ENCODE data around the gene RHOT2. TPM values are rescaled to one million over a fixed set of nuclear protein-coding genes. Genes with fewer than 3 reads are reported as not detected.
A peak's percentile ranks its signal among the peaks of the same experiment; 100 is the strongest.

RHOT2 gene
- 100 to 1,000 TPM; 140 to 141 TPM for total RNA-seq

DNA sequence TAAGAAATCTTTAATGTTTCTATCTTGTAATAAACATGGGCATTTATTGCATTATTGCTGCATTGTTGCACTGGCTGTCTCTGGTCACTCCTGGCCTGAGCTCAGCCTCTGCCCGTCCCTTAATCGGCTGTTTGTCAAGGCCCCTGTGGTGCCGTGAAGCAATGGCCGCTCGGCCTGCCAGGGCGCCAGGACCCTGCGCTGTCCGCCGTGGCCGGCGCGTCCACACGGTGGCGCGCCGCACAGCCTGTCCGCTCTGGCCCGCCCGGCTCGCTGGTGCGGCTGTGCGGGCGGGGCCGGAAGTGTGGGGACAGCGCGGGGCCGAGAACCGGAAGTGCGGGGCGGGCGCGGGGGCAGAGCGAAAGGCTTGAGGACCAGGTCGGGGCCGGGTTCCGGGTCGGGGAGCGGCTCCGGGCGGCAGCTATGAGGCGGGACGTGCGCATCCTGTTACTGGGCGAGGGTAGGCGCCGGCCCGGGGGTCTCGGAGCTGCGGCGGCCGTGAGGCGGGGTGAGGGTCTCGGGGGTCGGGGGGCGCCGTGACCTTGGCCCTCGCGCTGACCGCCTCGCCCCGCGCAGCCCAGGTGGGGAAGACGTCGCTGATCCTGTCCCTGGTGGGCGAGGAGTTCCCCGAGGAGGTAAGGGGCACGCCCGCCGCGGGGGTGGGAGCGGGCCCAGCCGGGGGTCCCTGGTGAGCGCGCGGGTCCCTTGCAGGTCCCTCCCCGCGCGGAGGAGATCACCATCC, at the start of gene RHOT2:
Gene RHOT2 (plus strand): TSS at position 353 of the 739 bp plus-strand sequence. CDS start 68 bp downstream, at position 421.
- Mint-ChIP-seq H3K9me3 (no peaks in the 10 kb centered on the region), H3K4me3 (peak within 1 kb of the TSS; percentile 77), H3K4me1 (peaks cover 12% of the 10 kb centered on the region), H3K36me3 (ENCODE audit: low read depth) (peaks cover 17% of the 10 kb centered on the region), H3K27me3 (no peaks in the 10 kb centered on the region), H3K27ac (peak within 1 kb of the TSS; percentile 78)
- ChIA-PET CTCF (interaction anchor here (0.7 to 1.8 kb wide), 9 partner anchors 8 to 141 kb away, joined by 3 to 8 read pairs (median 4); partner anchors contain the start of genes CAPN15, RHBDL1, STUB1 and WDR90), POLR2A (interaction anchor here (0.8 to 5.2 kb wide), 10 partner anchors 8 to 89 kb away, joined by 3 to 25 read pairs (median 5); partner anchors contain the start of genes STUB1, WDR24 and WDR90)
- peak; percentile 94 for DNase-seq

DNA sequence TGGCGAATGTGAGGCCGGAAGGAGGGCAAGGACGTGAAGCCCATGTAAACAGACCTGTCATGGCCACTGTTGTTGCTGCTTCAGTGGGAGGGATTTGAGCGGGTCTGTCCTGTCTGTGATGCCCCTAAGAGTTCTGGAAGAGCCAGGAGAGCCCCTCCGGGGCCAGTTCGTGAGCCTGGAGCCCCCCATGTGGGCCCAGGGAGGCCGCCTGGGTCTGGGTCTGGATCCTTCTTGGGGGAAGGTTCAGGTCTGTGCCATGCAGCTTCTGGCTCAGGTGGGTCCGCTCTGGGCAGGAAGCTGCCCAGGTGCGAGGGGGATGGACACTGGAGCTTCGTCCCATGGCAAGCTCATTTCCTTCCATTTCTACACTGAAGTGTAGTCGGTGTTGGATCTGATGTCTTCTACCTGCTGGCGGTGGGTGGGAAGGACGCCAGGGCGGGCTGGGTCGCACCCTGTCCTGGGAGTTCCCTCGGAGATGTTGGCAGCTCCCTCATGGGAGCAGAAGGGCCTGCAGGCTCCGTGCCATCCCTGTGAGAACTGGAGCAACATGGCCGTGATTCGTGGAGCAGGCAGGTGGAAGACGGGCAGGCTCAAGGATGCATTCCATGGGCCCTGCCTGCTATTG, 48.3 kb upstream of the RHOT2 start:
- Mint-ChIP-seq H3K27ac (no peak overlapping the region), H3K4me3 (no peak overlapping the region), H3K9me3 (no peaks in the 10 kb centered on the region), H3K4me1 (no peaks in the 10 kb centered on the region), H3K36me3 (ENCODE audit: low read depth) (no peaks in the 10 kb centered on the region), H3K27me3 (no peaks in the 10 kb centered on the region)
- no peak for DNase-seq
- POLR2A ChIA-PET, result no interaction called here
- CTCF ChIA-PET, result interaction anchor here (1.0 kb wide), 1 partner anchor 21 kb away, joined by 3 read pairs; no protein-coding TSS in a partner anchor

DNA sequence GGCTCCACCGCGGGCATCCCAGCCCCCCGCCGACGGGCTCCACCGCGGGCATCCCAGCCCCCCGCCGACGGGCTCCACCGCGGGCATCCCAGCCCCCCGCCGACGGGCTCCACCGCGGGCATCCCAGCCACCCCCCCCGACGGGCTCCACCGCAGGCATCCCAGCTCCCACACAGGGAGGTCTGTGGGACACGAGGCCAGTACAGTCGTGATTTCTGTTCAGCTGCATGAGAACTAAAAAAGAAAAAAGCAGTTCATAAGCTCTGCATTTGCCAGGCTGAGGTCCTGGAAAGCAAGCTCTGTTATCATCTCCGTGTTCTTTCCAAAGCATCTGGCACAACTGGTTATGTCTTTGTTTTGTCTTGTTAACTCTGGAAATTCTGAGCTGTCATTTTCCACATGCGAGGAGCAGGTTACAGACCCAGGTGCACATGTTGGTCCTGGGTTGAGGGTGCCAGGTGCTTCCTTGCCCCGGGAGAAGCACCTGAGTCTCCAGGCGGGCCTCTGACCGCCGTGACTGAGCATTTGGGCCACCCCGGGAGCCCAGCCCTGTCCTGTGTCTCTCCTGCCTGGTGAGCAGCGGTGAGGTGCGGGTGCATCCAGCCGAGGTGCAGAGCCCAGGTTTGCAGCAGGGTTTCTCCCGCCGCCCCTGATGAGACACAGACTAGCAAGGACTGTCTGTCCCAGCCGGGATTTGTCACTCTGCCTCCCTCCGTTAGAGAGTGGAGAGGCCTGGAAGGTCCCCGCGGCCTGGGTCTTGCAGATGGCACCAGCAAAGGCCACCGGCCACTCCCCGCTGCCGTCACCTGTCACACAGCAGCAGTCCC, 47.0 kb upstream of the RHOT2 start:
- POLR2A ChIA-PET, result no interaction called here
- Mint-ChIP-seq H3K36me3 (ENCODE audit: low read depth) (no peaks in the 10 kb centered on the region), H3K27me3 (no peaks in the 10 kb centered on the region), H3K4me3 (no peak overlapping the region), H3K9me3 (no peaks in the 10 kb centered on the region), H3K4me1 (no peaks in the 10 kb centered on the region), H3K27ac (no peak overlapping the region)
- DNase-seq, result no peak
- CTCF ChIA-PET, result no interaction called here

DNA sequence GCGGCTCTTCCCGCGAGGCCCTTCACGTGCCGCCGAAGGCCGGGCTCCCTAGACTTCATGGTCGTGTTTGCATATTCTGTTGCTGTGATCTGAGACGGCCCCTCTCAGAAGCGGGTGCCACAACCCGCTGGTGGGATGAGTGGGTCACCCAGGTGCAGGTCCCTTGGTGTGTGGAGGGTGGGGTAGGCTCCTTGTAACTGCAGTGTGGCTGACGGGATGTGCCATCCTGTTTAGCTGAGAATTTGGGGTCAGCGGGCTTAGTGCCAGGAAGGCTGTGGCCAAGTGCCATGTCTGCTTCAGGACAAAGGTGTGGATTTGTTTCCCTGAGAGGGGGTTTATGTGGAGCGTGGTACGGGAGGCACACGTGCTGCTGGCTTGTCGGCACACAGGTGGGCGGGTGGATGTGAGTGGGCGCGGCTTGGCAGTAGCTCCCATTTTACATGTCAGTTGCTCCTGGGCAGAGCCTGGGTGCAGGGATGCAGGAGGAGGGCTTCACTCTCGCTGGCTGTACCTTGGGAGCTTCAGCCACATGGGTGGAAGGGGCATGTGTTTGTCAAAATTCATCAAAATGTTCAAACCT, 46.3 kb upstream of the RHOT2 start:
- H3K27ac Mint-ChIP-seq, result no peak overlapping the region
- no peaks in the 10 kb centered on the region for H3K36me3 Mint-ChIP-seq (ENCODE audit: low read depth)
- no peak for DNase-seq
- H3K4me3 Mint-ChIP-seq, result no peak overlapping the region
- H3K9me3 Mint-ChIP-seq, result no peaks in the 10 kb centered on the region
- H3K27me3 Mint-ChIP-seq, result no peaks in the 10 kb centered on the region
- CTCF ChIA-PET, result no interaction called here
- POLR2A ChIA-PET, result no interaction called here
- H3K4me1 Mint-ChIP-seq, result no peaks in the 10 kb centered on the region

DNA sequence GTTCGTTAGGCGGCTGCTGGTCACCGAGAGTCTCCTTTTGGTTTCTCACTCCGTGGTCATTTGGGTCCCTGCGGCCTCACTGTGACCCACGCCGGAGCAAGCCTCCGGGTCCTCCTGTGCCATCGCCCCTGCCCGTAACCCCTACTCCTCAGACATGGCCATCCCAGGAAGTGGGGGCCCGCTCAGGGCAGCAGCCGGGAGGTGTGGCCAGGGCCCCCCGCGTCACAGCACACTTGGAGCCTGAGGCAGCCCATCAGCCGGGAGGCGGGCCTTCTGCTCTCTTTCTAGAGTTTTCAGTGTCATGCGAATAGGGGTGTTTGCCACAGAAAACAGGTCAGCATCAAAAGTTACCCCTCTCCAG, 45.0 kb upstream of the RHOT2 start:
- Mint-ChIP-seq H3K4me1 (no peaks in the 10 kb centered on the region), H3K27me3 (no peaks in the 10 kb centered on the region), H3K36me3 (ENCODE audit: low read depth) (no peaks in the 10 kb centered on the region), H3K9me3 (no peaks in the 10 kb centered on the region), H3K4me3 (no peak overlapping the region), H3K27ac (no peak overlapping the region)
- CTCF ChIA-PET, result no interaction called here
- DNase-seq, result no peak
- POLR2A ChIA-PET, result no interaction called here

DNA sequence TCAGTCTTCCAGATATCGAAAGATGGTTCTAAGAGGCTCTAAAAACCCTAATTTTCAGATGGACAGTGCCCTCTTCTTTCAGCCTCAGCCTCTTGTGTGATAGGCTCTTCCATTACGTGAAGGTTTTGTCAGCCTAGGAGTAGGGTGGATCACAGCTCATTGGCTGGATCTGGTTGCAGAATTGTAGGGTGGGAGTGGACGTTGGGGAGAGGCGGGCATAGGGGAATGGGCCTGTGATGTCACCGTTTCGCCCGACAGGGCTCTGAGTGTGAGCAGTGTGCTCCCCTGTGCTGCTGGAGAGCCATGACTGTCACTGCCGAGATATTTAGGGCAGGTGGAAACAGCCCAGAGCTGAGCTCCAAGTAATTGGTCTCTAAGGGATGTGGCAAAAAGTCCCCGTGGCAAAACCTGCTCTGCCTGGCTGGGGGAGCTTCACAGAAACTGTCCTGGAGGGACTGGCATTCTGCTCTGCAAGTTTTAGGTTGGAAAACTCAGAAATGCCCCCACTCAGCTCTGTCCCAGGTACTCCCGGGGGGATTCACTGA, 43.3 kb upstream of the RHOT2 start:
- ChIA-PET CTCF (no interaction called here), POLR2A (no interaction called here)
- H3K27me3 Mint-ChIP-seq, result no peaks in the 10 kb centered on the region
- DNase-seq, result no peak
- H3K36me3 Mint-ChIP-seq (ENCODE audit: low read depth), result no peaks in the 10 kb centered on the region
- H3K4me1 Mint-ChIP-seq, result no peaks in the 10 kb centered on the region
- no peak overlapping the region for H3K27ac Mint-ChIP-seq
- no peaks in the 10 kb centered on the region for H3K9me3 Mint-ChIP-seq
- H3K4me3 Mint-ChIP-seq, result no peak overlapping the region

DNA sequence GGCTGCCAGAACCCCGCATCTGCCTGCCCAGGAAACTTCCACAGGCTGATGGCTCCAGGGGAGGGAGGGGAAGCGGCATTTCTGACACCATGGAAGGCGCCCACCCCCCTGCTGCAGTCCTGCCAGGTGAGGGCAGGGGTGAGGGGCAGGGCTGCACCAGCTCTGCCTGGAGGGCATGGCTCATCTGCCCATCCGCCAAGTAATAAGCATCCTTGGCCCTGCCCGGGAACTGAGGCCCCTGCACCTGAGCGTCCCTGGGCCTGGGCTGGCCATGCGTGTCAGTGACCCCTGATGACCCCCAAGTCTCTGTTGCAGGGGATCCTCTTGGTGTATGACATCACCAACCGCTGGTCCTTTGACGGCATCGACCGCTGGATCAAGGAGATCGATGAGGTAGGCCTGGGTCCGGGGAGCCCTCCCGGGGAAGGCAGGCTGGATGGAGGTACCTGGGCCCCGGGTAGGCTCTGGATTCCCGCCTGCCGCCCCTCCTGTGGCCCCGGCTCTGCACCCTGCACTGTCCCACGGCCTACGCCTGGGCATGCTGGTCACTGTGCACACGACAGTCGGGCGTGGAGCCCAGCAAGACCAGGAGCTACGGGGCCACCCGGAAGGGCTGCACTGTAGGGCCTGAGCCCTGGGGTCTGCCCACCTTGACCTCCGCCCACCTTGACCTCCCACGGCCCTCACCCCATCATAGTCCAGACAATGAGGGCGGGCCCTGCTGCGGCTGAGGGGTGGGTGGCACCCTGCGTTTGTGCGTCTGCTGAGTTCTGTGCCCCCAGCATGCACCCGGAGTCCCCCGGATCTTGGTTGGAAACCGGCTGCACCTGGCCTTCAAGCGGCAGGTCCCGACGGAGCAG, 42.6 kb upstream of the RHOT2 start:
- CTCF ChIA-PET, result no interaction called here
- Mint-ChIP-seq H3K36me3 (ENCODE audit: low read depth) (no peaks in the 10 kb centered on the region), H3K27me3 (no peaks in the 10 kb centered on the region), H3K4me3 (no peak overlapping the region), H3K27ac (no peak overlapping the region), H3K9me3 (no peaks in the 10 kb centered on the region), H3K4me1 (no peaks in the 10 kb centered on the region)
- DNase-seq, result no peak
- POLR2A ChIA-PET, result no interaction called here

DNA sequence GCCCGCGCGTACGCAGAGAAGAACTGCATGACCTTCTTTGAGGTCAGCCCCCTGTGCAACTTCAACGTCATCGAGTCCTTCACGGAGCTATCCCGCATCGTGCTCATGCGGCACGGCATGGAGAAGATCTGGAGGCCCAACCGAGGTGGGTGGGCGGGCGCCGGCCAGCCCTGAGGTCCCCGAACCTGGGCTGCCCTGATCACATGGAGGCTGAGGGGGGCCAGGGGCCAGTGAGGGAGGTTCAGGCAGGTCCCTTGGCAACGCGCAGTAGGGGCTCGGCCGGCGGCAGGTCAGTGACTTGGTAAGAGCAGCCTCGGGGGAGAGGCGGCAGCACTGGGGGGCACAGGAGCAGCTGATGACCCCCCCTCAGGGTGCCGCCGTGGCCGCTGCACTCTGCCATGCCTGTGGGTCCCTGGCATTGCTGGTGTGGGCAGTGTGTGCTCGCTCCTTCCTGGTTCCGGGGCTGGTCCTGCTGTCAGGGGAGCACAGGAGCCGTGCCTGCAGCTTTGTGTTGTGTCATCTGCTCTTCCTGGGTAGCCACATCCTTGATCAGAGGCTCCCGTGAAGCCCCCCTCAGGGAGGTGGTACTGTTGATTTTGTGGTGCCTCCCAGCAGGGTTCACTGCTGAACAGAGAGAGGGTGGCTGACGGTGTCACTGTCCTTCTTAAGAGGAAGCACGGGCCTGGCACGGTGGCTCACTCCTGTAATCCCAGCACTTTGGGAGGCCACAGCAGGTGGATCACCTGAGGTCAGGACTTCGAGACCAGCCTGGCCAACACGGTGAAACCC, 41.8 kb upstream of the RHOT2 start:
- Mint-ChIP-seq H3K27me3 (no peaks in the 10 kb centered on the region), H3K36me3 (ENCODE audit: low read depth) (no peaks in the 10 kb centered on the region), H3K27ac (no peak overlapping the region), H3K9me3 (no peaks in the 10 kb centered on the region), H3K4me1 (no peaks in the 10 kb centered on the region), H3K4me3 (no peak overlapping the region)
- CTCF ChIA-PET, result no interaction called here
- DNase-seq, result no peak
- POLR2A ChIA-PET, result no interaction called here

DNA sequence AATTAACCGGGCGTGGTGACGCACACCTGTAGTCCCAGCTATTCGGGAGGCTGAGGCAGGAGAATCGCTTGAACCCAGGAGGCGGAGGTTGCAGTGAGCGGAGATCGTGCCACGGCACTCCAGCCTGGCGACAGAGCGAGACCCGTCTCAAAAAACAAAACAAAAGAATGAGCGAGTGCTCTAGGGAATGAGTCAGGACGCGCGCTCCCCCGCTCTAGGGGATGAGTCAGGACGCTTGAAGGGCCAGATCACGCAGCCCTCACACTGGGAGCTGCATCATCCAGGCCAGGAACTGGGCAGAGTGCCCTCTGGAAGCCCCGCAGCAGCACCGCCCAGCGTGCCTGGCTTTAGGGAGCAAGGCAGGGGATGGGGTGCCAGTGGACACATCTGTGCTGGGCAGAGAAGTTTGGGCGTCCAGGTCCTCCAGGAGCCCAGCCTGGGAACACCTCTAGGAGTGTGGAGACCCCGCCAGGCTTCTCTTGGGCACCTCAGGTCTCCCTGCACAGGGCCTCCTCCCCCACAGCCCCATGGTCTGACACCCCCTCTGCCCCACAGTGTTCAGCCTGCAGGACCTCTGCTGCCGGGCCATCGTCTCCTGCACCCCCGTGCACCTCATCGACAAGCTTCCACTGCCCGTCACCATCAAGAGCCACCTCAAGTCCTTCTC, 41.0 kb upstream of the RHOT2 start:
- Mint-ChIP-seq H3K4me1 (no peaks in the 10 kb centered on the region), H3K36me3 (ENCODE audit: low read depth) (no peaks in the 10 kb centered on the region), H3K9me3 (no peaks in the 10 kb centered on the region), H3K27me3 (no peaks in the 10 kb centered on the region), H3K27ac (no peak overlapping the region), H3K4me3 (no peak overlapping the region)
- DNase-seq, result no peak
- ChIA-PET CTCF (no interaction called here), POLR2A (no interaction called here)

DNA sequence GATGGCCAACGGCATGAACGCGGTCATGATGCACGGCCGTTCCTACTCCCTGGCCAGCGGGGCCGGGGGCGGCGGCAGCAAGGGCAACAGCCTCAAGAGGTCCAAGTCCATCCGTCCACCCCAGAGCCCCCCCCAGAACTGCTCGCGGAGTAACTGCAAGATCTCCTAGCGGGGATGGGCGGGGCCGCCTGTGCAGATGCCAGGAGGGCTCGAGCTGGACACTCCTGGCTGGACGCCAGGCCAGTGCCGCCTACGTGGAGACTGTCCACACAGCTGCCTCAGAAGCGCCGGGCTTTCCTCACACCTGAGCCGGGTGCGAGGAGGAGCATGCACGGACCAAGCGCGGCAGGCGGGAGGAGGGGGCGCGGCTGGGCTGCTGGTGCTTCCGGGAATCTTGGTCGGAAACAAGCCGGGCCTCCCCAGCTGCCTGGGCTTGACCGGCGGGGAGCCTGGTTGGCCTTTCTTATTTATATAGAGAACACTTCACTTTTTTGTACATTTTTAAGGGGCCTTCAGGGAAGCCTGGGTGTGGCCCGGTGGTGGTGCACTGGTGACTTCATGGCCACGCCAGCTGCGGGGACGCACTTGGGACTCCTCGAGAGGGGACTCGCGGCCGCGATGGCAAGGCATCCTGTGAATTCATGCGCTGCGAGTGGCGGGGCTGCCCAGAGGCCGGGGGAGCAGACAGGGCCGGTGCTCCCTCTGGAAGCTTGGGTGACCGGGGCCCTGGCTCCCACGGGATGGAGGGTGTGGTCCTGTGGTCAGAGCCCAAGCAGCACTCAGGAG, 40.3 kb upstream of the RHOT2 start:
- Mint-ChIP-seq H3K4me3 (no peak overlapping the region), H3K27ac (no peak overlapping the region), H3K27me3 (no peaks in the 10 kb centered on the region), H3K4me1 (no peaks in the 10 kb centered on the region), H3K9me3 (no peaks in the 10 kb centered on the region), H3K36me3 (ENCODE audit: low read depth) (no peaks in the 10 kb centered on the region)
- POLR2A ChIA-PET, result no interaction called here
- no peak for DNase-seq
- CTCF ChIA-PET, result no interaction called here

All from activated CD4-positive, alpha-beta memory T cell treated with anti-CD3 and anti-CD28 coated beads, Interleukin-2, amount 10 ng/mL, durations not matched to agents 7 days and 5 days (primary cell).